Retinal pigment epithelial cell (primary cell): ENCODE measurements around the gene ARHGEF17.
A peak's percentile ranks its signal among the peaks of the same experiment; 100 is the strongest.

Experiments
- DNase-seq: peaks from one replicate; pipeline ENCODE4 v3.0.0-alpha.2; 2010; ENCODE audit warnings: low read depth
- H3K4me3 ChIP-seq: 2 replicates; pipeline ENCODE4 v1.5.1; 2011; ENCODE audit warnings: mild to moderate bottlenecking, low read length, control low read depth, moderate library complexity
- TF ChIP-seq, protein P1 (sequence below): conservative IDR thresholded peaks from 2 replicates; pipeline ENCODE4 v1.5.1; 2011; ENCODE audit warnings: low read depth, low read length, control low read depth, inconsistent platforms

Gene ARHGEF17

DNA sequence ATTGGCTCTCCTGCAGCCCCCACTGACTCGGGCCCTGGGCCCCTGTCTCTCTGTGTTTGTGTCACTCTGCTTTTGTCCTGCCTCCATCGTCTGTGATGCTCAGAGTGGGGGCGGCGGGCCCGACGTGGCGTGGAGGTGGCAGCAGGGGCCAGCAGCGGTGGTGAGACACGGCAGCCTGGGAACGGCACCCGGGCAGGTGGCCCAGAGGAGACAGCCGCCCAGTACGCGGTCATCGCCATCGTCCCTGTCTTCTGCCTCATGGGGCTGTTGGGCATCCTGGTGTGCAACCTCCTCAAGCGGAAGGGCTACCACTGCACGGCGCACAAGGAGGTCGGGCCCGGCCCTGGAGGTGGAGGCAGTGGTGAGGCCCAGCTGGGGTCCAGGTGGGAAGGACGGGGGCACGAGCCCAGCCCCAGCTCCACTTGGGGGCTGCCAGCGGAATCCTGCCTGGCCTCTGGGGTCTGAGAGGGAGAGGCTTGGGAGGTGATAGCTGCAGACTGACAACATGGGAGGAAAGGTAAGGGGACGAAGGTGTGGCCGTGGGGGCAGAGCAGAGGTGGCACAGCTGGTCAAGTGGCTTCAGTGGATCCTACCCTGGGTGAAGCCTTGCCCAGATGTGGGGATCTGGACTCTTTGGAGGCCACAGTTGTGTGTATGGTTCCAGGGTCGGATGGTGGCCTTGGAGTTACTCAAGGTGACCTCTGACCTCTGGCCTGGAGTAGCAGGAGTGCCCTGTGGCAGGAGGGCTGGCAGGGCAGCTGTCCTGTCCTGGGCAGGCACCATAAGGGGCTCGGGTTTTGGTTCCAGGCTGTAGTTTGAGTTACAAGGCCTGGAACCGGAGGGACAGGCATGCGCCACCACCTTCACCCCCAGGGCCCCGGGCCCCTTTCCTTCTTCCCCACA is 84.3 kb downstream of the ARHGEF17 start:
- no peak overlapping the region for H3K4me3 ChIP-seq
- no peak for DNase-seq
- TF ChIP-seq, protein P1, sequence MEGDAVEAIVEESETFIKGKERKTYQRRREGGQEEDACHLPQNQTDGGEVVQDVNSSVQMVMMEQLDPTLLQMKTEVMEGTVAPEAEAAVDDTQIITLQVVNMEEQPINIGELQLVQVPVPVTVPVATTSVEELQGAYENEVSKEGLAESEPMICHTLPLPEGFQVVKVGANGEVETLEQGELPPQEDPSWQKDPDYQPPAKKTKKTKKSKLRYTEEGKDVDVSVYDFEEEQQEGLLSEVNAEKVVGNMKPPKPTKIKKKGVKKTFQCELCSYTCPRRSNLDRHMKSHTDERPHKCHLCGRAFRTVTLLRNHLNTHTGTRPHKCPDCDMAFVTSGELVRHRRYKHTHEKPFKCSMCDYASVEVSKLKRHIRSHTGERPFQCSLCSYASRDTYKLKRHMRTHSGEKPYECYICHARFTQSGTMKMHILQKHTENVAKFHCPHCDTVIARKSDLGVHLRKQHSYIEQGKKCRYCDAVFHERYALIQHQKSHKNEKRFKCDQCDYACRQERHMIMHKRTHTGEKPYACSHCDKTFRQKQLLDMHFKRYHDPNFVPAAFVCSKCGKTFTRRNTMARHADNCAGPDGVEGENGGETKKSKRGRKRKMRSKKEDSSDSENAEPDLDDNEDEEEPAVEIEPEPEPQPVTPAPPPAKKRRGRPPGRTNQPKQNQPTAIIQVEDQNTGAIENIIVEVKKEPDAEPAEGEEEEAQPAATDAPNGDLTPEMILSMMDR = no peak

DNA sequence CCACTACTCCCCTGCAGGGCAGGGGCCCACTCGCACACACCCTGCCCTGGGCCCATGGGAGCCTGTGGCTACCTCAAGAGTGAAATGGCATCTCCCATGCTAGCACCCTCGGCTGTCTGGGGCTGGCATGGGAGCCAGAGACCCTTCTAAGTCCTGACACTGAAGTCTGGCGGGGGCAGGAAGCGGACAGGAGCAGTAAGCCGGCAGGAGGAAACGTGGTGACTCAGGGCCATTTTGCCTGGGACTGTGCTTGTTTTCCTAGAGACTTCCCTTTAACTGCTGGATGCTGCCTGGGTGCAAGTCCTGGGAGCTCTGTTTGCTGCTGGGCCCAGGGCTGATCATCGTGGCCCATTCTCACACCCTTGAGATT is 84.9 kb downstream of the ARHGEF17 start:
- DNase-seq = no peak
- TF ChIP-seq, protein P1 = no peak
- H3K4me3 ChIP-seq = no peak overlapping the region

DNA sequence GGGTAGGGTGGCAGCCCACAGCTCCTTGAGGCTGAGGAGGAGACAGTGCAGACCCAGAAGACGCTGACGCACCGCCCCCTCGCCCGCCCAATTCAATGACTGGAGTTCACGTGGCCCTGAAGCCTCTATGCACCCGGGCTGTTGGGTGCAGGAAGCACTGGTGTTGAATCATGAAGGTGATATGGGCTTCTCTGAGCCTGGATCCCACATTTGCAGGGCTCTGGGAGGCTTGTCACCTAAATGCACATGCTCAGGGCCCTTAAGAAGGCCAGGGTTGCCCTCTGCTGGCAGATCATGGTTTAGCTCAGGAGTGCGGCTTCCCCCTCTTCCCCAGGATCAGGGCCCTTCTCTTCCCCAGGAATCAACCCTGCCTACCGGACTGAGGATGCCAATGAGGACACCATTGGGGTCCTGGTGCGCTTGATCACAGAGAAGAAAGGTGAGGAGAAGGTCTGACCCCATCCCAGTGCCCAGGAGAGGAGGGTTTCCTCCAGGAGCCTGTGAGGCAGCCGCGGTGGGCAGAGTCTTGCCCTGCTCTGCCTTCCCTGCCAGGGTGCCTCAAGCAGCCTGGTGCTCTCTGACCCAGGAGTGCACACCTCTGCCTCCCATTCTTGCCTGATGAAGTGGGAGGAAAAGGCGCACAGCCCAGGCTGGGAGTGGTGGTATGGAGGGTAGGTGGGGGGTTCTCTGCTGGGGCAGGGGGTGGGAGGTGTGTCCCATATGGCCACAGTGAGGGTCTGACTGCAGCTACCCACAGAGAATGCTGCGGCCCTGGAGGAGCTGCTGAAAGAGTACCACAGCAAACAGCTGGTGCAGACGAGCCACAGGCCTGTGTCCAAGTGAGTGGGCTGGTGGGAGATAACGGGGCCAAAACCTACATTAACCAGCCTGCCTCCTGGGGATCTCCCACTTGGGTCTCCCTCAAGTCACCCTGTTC is 85.7 kb downstream of the ARHGEF17 start:
- TF ChIP-seq, protein P1 = peak; percentile 80
- no peak overlapping the region for H3K4me3 ChIP-seq
- no peak for DNase-seq

DNA sequence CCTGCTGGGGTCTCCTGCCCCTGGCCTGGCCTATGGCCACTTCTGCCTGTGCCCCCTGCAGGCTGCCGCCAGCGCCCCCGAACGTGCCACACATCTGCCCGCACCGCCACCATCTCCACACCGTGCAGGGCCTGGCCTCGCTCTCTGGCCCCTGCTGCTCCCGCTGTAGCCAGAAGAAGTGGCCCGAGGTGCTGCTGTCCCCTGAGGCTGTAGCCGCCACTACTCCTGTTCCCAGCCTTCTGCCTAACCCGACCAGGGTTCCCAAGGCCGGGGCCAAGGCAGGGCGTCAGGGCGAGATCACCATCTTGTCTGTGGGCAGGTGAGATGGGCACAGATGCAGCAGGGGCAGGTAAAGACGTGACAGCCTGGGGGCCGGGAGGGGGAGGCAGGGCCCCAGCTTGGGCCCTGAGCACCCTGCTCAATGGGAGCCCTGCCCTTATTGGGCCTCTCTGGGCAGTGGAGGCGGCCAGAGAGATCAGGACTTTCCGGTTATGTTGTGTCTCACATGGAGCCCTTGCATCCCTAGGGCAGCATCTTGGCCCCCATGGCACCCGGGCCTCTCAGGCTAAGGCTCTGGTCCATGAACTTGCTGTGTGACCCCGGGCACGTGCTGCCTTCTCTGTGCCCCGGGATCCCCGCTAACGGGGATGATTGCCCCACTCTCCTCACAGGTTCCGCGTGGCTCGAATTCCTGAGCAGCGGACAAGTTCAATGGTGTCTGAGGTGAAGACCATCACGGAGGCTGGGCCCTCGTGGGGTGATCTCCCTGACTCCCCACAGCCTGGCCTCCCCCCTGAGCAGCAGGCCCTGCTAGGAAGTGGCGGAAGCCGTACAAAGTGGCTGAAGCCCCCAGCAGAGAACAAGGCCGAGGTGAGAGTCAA is 86.6 kb downstream of the ARHGEF17 start:
- TF ChIP-seq, protein P1 = no peak
- DNase-seq = no peak
- no peak overlapping the region for H3K4me3 ChIP-seq

DNA sequence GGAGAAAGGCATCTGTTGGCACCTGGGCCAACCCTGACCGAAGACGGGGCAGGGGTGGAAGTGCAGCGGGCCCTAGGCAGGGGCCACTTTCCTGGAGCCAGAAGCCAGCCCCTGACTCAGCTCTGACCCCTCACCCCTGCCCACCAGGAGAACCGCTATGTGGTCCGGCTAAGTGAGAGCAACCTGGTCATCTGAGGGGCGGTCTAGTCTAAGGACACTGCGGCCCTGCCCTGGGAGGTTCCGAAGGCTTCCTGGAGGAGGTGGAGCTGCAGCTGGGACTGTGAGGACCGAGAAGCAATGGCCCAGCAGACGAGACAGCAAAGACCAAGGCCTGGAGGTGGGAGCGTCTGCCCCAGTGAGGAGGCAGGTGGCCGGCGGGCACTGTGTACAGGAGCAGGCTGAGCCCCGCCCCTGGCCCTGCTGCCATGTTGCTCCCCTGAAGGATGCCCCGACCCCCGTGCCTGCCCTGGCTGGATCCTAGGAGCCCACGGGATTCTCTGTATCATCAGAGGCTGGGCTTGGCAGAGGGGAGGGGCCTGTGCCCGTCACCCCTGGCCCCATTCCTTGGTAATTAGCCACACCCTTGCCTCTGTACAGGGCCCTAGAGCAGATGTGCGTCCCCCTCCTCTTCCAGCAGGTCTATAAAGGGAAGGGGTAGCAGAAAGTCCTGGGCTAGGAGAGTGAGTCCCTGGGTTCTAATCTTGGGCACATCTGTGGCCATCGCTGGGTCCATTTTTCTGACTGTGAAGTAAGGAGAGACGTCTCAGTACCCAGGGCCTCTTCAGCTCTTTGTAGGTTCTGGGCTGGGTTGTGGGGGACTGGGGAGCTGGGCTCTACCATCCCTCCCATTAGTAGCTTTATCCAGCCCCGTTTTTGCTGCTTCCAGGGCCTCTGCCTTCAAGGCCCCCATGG is 87.5 kb downstream of the ARHGEF17 start:
- H3K4me3 ChIP-seq = no peak overlapping the region
- DNase-seq = no peak
- TF ChIP-seq, protein P1 = no peak
